Osteoblast (primary cell): ENCODE results near the gene TDRD9. TPM values are rescaled to one million over a fixed set of nuclear protein-coding genes. Genes with fewer than 3 reads are reported as not detected.

Source experiments
- DNase-seq: peaks from one replicate; pipeline ENCODE4 v3.0.0; 2011; ENCODE audit warnings: low spot score, mixed read lengths; ENCODE audit not compliant: insufficient read length; ENCODE audit errors: missing footprints
- H2AFZ ChIP-seq: 2 replicates; pipeline ENCODE4 v1.6.0; 2011; ENCODE audit warnings: mild to moderate bottlenecking, low read length
- H3K27ac ChIP-seq: 2 replicates; pipeline ENCODE4 v1.5.1; 2011; ENCODE audit warnings: mild to moderate bottlenecking, low read depth, low read length, moderate library complexity
- H3K27me3 ChIP-seq: 2 replicates; pipeline ENCODE4 v1.6.0; 2012; ENCODE audit warnings: mild to moderate bottlenecking, control low read depth, inconsistent platforms, low read length, moderate library complexity; ENCODE audit not compliant: insufficient read depth
- H3K36me3 ChIP-seq: 2 replicates; pipeline ENCODE4 v1.5.1; 2011; ENCODE audit warnings: mild to moderate bottlenecking, low read length, control low read depth, moderate library complexity; ENCODE audit not compliant: insufficient read depth
- H3K4me1 ChIP-seq: 2 replicates; pipeline ENCODE4 v1.5.1; 2011; ENCODE audit warnings: mild to moderate bottlenecking, low read length, control low read depth, moderate library complexity; ENCODE audit not compliant: insufficient read depth
- H3K4me2 ChIP-seq: 2 replicates; pipeline ENCODE4 v1.6.0; 2011; ENCODE audit warnings: mild to moderate bottlenecking, low read length; ENCODE audit not compliant: insufficient read depth
- H3K4me3 ChIP-seq: fragments of 200-600 bp; sonication (generic); 3 replicates; pipeline ENCODE4 v1.5.1; 2012; ENCODE audit warnings: mild to moderate bottlenecking, low read length, inconsistent platforms; ENCODE audit not compliant: insufficient read depth
- H3K79me2 ChIP-seq: 2 replicates; pipeline ENCODE4 v1.6.0; 2012; ENCODE audit warnings: mild to moderate bottlenecking, low read length, control low read depth, inconsistent platforms; ENCODE audit not compliant: insufficient read depth
- H3K9me3 ChIP-seq: 2 replicates; pipeline ENCODE4 v1.5.1; 2011; ENCODE audit warnings: low read depth, low read length, control low read depth
- H4K20me1 ChIP-seq: 2 replicates; pipeline ENCODE4 v1.6.0; 2012; ENCODE audit warnings: mild to moderate bottlenecking, low read length, control low read depth; ENCODE audit not compliant: insufficient read depth
- total RNA-seq: library from RNA; depleted of rRNA; stranded (reverse); fragments of >200 nt; gene quantifications from 2 replicates; pipeline ENCODE4 v1.2.3, GENCODE V29; 2012
- TF ChIP-seq, protein P1 (sequence below): IDR thresholded peaks from 2 replicates; pipeline ENCODE4 v1.5.1; 2011; ENCODE audit warnings: mild to moderate bottlenecking, low read depth, low read length, moderate library complexity; ENCODE audit errors: extremely low read depth

TDRD9 gene
- total RNA-seq, 1 donor: 1.1 TPM

DNA sequence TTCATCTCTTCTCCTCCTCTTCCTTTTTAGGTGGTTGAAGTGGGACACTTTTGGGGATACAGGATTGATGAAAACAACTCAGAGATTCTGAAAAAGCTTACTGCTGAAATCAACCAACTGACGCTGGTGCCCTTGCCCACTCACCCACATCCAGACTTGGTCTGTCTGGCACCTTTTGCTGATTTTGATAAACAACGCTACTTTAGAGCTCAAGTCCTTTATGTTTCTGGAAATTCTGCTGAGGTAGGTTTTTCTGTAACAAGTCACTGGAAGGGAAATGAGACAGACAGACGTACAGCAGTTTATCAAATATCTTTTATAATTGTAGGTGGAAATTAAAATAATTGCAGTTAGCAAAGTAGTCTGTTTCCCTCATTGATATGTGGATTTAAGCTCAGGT lies 97.3 kb downstream of the TDRD9 start:
- no peaks in the 10 kb centered on the region for H3K4me1 ChIP-seq
- H3K9me3 ChIP-seq: no peaks in the 10 kb centered on the region
- no peaks in the 10 kb centered on the region for H3K36me3 ChIP-seq
- TF ChIP-seq, protein P1, sequence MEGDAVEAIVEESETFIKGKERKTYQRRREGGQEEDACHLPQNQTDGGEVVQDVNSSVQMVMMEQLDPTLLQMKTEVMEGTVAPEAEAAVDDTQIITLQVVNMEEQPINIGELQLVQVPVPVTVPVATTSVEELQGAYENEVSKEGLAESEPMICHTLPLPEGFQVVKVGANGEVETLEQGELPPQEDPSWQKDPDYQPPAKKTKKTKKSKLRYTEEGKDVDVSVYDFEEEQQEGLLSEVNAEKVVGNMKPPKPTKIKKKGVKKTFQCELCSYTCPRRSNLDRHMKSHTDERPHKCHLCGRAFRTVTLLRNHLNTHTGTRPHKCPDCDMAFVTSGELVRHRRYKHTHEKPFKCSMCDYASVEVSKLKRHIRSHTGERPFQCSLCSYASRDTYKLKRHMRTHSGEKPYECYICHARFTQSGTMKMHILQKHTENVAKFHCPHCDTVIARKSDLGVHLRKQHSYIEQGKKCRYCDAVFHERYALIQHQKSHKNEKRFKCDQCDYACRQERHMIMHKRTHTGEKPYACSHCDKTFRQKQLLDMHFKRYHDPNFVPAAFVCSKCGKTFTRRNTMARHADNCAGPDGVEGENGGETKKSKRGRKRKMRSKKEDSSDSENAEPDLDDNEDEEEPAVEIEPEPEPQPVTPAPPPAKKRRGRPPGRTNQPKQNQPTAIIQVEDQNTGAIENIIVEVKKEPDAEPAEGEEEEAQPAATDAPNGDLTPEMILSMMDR: no peak
- no peak overlapping the region for H3K4me2 ChIP-seq
- H2AFZ ChIP-seq: no peak overlapping the region
- DNase-seq: no peak
- H4K20me1 ChIP-seq: no peaks in the 10 kb centered on the region
- H3K27ac ChIP-seq: no peak overlapping the region
- H3K79me2 ChIP-seq: no peaks in the 10 kb centered on the region
- no peak overlapping the region for H3K4me3 ChIP-seq
- no peaks in the 10 kb centered on the region for H3K27me3 ChIP-seq

DNA sequence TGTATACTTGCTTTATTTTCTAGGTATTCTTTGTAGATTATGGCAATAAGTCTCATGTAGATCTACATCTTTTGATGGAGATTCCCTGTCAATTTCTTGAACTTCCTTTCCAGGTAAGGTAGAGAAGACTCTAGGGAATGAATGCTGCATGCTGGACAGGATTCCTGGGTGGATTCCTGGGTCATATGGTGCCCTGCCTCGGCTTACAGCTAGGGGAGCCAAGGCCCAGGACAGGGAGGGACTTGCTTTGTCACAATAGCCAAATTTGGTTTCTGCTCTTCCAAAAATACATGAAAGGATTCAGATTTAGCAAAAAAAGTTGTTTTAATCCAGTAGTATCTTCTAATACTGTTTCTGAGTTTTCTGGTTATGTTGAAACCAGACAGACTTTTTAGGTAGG lies 97.8 kb downstream of the TDRD9 start:
- H4K20me1 ChIP-seq: no peaks in the 10 kb centered on the region
- DNase-seq: no peak
- H3K79me2 ChIP-seq: no peaks in the 10 kb centered on the region
- no peaks in the 10 kb centered on the region for H3K36me3 ChIP-seq
- TF ChIP-seq, protein P1: no peak
- H3K9me3 ChIP-seq: no peaks in the 10 kb centered on the region
- no peaks in the 10 kb centered on the region for H3K4me1 ChIP-seq
- no peak overlapping the region for H3K4me2 ChIP-seq
- H3K4me3 ChIP-seq: no peak overlapping the region
- H3K27ac ChIP-seq: no peak overlapping the region
- no peak overlapping the region for H2AFZ ChIP-seq
- peaks cover 1% of the 10 kb centered on the region for H3K27me3 ChIP-seq

DNA sequence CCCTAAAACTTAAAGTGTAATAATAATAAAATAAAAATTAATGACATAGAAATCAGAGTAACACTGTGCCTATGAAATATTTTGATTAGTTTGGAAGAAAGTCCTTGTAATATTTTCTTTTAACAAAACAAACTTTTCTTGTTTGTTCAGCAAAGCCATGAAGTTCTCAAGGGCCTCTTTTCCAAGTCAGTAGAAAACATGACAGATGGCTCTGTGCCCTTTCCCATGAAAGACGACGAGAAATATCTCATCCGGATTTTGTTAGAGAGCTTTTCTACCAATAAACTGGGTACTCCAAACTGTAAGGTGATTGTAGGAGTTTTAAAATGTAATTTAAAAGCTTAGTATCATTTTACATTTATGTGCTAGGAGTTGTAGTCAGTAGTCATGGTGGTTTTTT lies 102.7 kb downstream of the TDRD9 start:
- Histone ChIP-seq H3K4me2 (no peak overlapping the region), H3K36me3 (no peaks in the 10 kb centered on the region), H3K79me2 (no peaks in the 10 kb centered on the region), H3K27me3 (peaks cover 8% of the 10 kb centered on the region), H3K9me3 (no peaks in the 10 kb centered on the region), H2AFZ (no peak overlapping the region), H4K20me1 (no peaks in the 10 kb centered on the region), H3K27ac (no peak overlapping the region), H3K4me1 (no peaks in the 10 kb centered on the region), H3K4me3 (no peak overlapping the region)
- DNase-seq: no peak
- TF ChIP-seq, protein P1: no peak

DNA sequence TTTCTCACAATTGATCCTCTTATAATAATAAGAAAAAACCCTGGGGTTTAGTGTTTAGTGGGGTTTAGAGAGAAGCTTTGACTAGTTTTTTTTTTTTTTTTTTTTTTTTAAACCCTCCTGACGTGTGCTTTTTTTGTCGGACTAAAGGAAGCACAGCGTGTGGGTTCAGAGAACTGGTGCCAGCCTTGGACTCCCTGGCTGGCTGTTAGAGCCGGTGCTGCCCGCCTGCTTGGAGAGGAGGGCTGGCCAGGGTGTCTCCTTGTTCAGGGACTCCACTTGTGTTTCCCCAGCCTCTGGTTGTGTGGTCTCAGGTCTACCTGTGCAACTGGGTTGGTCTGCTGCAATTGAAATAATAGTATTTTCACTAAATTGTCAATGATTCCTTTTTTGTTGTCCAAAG lies 103.1 kb downstream of the TDRD9 start:
- H3K4me1 ChIP-seq: no peaks in the 10 kb centered on the region
- DNase-seq: no peak
- H3K4me3 ChIP-seq: no peak overlapping the region
- no peaks in the 10 kb centered on the region for H3K79me2 ChIP-seq
- H3K9me3 ChIP-seq: no peaks in the 10 kb centered on the region
- H3K4me2 ChIP-seq: no peak overlapping the region
- no peak overlapping the region for H3K27ac ChIP-seq
- no peaks in the 10 kb centered on the region for H4K20me1 ChIP-seq
- no peaks in the 10 kb centered on the region for H3K36me3 ChIP-seq
- TF ChIP-seq, protein P1: no peak
- peaks cover 8% of the 10 kb centered on the region for H3K27me3 ChIP-seq
- no peak overlapping the region for H2AFZ ChIP-seq
